GM10266 (cell line): ENCODE results near the gene OSCP1.

Source experiments
- DNase-seq: peaks from one replicate; pipeline ENCODE4 v3.0.0; 2012; ENCODE audit errors: extremely low spot score
- TF ChIP-seq, protein P1 (sequence below): IDR thresholded peaks from 2 replicates; pipeline ENCODE4 v1.5.1; 2012; ENCODE audit warnings: mild to moderate bottlenecking, low read depth; ENCODE audit not compliant: control insufficient read depth, insufficient read depth; ENCODE audit errors: missing control alignments

The OSCP1 gene

DNA sequence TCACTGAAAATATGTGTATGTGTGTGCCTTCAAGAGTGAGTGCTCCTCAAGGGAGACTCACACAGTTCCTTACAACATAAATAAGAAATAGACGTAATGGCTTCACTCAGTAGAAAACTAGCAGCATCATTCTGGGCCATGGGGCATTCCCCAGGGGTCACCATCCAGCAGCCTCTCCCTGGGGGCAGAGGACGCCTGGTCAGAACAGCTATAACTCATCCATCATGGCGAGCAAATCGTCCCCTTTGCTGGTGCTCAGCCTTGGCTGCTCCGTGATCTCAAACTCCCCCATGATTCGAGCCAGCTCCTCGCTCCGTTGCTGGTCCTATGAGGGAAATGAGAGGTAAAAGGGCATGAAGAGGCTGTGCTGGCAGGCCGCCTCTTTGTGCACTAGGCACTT lies 32.3 kb downstream of the OSCP1 start:
- TF ChIP-seq, protein P1, sequence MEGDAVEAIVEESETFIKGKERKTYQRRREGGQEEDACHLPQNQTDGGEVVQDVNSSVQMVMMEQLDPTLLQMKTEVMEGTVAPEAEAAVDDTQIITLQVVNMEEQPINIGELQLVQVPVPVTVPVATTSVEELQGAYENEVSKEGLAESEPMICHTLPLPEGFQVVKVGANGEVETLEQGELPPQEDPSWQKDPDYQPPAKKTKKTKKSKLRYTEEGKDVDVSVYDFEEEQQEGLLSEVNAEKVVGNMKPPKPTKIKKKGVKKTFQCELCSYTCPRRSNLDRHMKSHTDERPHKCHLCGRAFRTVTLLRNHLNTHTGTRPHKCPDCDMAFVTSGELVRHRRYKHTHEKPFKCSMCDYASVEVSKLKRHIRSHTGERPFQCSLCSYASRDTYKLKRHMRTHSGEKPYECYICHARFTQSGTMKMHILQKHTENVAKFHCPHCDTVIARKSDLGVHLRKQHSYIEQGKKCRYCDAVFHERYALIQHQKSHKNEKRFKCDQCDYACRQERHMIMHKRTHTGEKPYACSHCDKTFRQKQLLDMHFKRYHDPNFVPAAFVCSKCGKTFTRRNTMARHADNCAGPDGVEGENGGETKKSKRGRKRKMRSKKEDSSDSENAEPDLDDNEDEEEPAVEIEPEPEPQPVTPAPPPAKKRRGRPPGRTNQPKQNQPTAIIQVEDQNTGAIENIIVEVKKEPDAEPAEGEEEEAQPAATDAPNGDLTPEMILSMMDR = no peak
- DNase-seq = no peak

DNA sequence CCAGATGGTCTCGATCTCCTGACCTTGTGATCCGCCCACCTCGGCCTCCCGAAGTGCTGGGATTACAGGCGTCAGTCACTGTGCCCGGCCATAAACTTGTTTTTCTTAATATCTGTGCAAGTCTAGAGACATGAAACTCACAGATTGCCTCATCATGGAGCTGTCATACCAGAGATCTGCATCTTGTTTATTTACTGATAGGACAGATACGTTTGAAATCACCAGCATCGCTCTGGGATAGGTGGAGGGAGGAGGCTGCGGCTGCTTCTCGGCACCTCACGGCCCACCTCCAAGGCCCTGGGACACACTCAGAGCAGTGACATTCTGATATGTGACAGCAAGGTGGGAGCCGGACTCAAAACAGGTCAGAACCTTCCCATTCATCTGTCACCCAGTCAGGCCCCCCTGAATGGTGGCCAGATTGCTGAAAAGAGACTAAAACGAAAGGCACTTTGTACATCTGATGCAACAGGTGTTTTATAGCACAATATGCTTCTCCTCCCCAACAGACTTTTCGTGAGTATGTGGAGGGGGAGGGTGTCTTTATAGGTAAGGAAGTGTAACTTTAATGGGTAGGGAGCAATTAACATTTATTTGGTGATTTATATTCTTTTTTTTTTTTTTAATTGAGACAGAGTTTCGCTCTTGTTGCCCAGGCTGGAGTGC lies 34.5 kb downstream of the OSCP1 start:
- no peak for DNase-seq
- TF ChIP-seq, protein P1 = no peak

DNA sequence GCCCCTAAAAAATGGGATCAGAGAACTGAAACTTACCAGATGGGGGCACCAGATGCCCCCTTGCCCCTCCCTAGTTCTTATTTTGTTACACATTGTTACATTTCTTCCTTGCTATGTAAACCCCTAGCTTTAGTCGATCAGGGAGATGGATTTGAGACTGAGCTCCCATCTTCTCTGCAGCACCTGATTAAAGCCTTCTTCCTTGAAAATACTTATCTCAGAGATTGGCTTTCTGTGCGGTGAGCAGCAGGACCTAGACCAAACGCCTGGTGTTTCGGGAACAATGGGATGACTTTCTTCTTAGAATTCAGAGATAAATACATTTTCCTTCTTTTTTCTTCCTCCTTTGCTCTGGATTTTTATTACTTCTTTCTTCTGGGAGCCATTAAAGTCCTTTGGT lies 35.9 kb downstream of the OSCP1 start:
- TF ChIP-seq, protein P1 = no peak
- no peak for DNase-seq

DNA sequence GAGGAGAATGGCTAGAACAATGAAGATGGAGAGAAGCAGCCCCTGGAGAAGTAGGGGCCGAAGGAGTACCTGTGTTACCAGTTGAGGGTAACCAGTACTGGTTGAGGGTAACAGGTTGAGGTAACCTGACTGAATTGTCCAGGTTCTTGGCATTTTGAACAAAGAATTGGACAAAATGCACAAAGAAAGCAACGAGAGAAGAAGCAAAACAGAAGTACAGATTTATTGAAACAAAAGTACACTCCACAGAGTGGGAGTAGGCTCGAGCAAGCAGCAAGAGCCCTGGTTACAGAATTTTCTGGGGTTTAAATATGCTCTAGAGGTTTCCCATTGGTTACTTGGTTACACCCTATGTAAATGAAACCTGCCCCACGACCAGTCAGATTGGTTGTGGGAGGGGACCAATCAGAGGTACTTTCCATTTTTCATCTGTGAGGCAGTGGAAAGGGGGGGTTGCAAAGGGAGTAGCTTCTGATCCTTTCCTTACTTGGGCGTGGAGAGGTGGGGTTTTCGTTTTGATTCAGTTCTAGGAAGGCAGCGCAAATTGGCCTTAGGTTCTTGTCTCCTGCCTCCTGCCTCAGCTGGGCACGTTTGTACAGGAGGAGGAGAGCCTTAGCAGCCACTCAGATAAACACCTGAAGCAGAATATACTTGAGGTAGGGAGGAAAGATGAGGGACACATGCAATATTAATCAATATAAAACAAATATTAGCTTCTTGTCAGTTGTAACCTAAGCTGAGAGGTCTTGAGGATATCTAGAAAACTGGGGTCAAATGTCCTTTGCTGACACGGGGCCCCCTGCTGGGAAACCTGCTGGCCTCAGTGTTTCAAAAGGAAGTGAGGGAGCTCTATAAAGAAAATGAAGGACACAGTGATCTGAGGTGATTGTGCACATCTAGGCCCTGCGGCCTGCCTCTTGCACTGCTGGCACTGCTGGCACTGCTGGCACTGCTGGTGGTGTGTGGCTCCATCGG lies 38.3 kb downstream of the OSCP1 start:
- DNase-seq = no peak
- TF ChIP-seq, protein P1 = no peak

DNA sequence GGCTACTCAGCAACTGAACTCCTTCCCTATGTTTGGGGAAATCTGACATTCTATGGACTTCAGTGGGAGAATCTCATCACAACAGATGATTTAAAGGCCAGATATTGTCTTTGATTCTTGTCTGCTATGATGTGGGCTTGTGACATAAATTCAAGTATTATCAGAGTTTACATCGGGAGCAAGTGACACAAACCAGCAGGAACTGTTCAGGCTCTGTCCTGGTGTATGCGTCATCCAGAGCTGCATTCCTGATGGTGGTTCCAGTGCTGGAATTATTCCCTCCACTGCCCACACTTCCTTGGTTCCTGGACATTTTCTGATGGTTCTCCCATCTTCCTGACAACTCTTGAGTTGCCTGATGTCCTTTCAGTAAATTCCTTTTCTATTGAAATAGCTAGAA lies 41.8 kb downstream of the OSCP1 start:
- TF ChIP-seq, protein P1 = no peak
- no peak for DNase-seq

DNA sequence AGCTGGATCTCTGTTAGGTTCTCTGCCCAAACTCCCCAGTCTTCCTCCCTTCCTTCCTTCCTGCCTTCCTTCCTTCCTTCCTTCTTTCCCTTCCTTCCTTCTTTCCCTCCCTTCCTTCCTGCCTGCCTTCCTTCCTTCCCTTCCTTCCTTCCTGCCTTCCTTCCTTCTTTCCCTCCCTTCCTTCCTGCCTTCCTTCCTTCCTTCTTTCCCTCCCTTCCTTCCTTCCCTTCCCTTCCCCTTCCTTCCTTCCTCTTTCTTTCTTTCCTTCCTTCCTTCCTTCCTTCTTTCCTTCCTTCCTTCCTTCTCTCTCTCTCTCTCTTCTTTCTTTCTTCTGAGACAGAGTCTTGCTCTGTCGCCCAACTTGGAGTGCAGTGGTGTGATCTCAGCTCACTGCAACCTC lies 43.8 kb downstream of the OSCP1 start:
- no peak for DNase-seq
- TF ChIP-seq, protein P1 = no peak

DNA sequence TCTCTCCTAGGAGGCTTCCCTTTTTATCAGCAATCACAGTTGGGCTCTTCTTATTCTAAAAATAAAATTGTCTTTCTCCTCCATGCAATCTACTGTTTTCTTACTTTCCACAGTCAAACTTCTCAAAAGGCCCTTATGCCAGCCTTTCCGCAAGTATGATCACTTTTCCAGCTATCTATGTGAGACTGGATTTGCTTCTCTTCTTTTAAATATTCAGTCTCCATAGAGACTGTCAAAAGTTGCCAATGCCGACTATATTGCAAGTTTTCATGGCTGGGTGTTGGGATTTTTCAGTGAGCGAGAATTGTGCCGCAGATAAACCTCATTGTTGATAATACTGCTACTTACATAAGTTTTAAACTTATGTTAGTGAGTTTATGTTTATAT lies 47.8 kb downstream of the OSCP1 start:
- no peak for DNase-seq
- TF ChIP-seq, protein P1 = no peak
